ENCODE data around the gene BABAM2.

Gene BABAM2

GRCh38 chr2:28209261-28209691 is 318.7 kb downstream of the BABAM2 start:
- no peak for DNase-seq (ENCODE audit: low spot score)

GRCh38 chr2:28209864-28210263 is 319.3 kb downstream of the BABAM2 start:
- DNase-seq (ENCODE audit: low spot score), result no peak

- DNase-seq (ENCODE audit: low spot score), result no peak
Measured at GRCh38 chr2:28210535-28210934, 320.0 kb downstream of the BABAM2 start.

GRCh38 chr2:28216331-28216730 is 325.8 kb downstream of the BABAM2 start:
- no peak for DNase-seq (ENCODE audit: low spot score)

- DNase-seq (ENCODE audit: low spot score), result no peak
Measured at GRCh38 chr2:28217042-28217740, 326.7 kb downstream of the BABAM2 start.

GRCh38 chr2:28219138-28219537 is 328.6 kb downstream of the BABAM2 start:
- DNase-seq (ENCODE audit: low spot score), result no peak

GRCh38 chr2:28219758-28220368 is 329.3 kb downstream of the BABAM2 start:
- no peak for DNase-seq (ENCODE audit: low spot score)

- DNase-seq (ENCODE audit: low spot score), result peak; percentile 11
Measured at GRCh38 chr2:28224648-28225472, 334.3 kb downstream of the BABAM2 start.

- DNase-seq (ENCODE audit: low spot score), result no peak
Measured at GRCh38 chr2:28225473-28226080, 335.0 kb downstream of the BABAM2 start.

- DNase-seq (ENCODE audit: low spot score), result no peak
Measured at GRCh38 chr2:28226558-28226957, 336.0 kb downstream of the BABAM2 start.

- DNase-seq (ENCODE audit: low spot score), result no peak
Measured at GRCh38 chr2:28227498-28227897, 337.0 kb downstream of the BABAM2 start.

- no peak for DNase-seq (ENCODE audit: low spot score)
Measured at GRCh38 chr2:28228434-28228995, 338.0 kb downstream of the BABAM2 start.

GRCh38 chr2:28231110-28231631 is 340.6 kb downstream of the BABAM2 start:
- no peak for DNase-seq (ENCODE audit: low spot score)

- no peak for DNase-seq (ENCODE audit: low spot score)
Measured at GRCh38 chr2:28232295-28232694, 341.8 kb downstream of the BABAM2 start.

- DNase-seq (ENCODE audit: low spot score), result no peak
Measured at GRCh38 chr2:28233164-28233676, 342.7 kb downstream of the BABAM2 start.

GRCh38 chr2:28234807-28235206 is 344.3 kb downstream of the BABAM2 start:
- DNase-seq (ENCODE audit: low spot score), result no peak

GRCh38 chr2:28239207-28239606 is 348.7 kb downstream of the BABAM2 start:
- DNase-seq (ENCODE audit: low spot score), result no peak

- no peak for DNase-seq (ENCODE audit: low spot score)
Measured at GRCh38 chr2:28240937-28241336, 350.4 kb downstream of the BABAM2 start.

GRCh38 chr2:28247290-28247689 is 356.8 kb downstream of the BABAM2 start:
- DNase-seq (ENCODE audit: low spot score), result no peak

- DNase-seq (ENCODE audit: low spot score), result no peak
Measured at GRCh38 chr2:28247734-28248133, 357.2 kb downstream of the BABAM2 start.

- no peak for DNase-seq (ENCODE audit: low spot score)
Measured at GRCh38 chr2:28248511-28248910, 358.0 kb downstream of the BABAM2 start.

GRCh38 chr2:28250006-28250405 is 359.5 kb downstream of the BABAM2 start:
- peak; percentile 55 for DNase-seq (ENCODE audit: low spot score)
